ENCODE data around the gene SND1. TPM values are rescaled to one million over a fixed set of nuclear protein-coding genes. Genes with fewer than 3 reads are reported as not detected.

The SND1 gene
- total RNA-seq, 1 donor = 241 TPM

DNA sequence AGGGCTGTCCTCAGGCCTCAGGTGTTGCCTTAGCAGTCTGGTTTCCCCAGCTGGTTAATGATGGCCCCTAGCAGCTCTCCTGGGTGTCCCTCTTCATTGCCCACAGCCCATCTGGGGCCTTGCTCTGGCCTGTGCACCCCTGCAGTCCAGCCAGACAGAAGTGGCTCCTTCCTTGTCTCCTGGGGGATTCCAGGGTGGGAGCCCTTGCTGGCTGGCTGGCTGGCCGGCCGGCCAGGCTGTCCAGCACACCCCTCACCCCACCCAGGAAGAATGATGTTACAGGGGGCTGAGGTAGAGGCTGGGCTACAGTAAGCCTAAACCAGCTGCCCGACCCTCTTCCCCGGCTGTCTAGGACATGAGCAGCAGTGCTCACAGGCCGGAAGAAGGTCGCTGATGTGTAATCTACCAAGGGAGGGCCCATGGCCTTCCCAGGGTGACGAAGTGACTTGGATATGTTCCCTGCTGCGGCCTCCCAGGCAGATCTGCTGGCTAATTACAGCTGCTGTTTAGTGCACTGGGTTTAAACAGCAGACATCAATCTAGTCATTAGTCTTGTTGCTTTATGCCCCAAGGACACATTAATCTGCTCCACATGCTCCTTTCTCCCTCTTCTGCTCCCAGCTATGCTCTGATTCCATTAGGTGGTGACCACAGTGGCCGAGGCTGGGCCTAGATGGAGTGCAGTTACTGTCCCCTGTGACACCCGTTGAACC lies 433.1 kb downstream of the SND1 start:
- peak; percentile 62 for DNase-seq (ENCODE audit: low read depth)
- no peak overlapping the region for H3K4me3 ChIP-seq (ENCODE audit: low read depth, low read length)
- TF ChIP-seq, protein P1, sequence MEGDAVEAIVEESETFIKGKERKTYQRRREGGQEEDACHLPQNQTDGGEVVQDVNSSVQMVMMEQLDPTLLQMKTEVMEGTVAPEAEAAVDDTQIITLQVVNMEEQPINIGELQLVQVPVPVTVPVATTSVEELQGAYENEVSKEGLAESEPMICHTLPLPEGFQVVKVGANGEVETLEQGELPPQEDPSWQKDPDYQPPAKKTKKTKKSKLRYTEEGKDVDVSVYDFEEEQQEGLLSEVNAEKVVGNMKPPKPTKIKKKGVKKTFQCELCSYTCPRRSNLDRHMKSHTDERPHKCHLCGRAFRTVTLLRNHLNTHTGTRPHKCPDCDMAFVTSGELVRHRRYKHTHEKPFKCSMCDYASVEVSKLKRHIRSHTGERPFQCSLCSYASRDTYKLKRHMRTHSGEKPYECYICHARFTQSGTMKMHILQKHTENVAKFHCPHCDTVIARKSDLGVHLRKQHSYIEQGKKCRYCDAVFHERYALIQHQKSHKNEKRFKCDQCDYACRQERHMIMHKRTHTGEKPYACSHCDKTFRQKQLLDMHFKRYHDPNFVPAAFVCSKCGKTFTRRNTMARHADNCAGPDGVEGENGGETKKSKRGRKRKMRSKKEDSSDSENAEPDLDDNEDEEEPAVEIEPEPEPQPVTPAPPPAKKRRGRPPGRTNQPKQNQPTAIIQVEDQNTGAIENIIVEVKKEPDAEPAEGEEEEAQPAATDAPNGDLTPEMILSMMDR (IDR thresholded peaks at IDR 0.05; ENCODE audit: insufficient read depth, low read depth, low read length) = no peak

GRCh38 chr7:128090492-128090891 lies 438.5 kb downstream of the SND1 start:
- TF ChIP-seq, protein P1 (IDR thresholded peaks at IDR 0.05; ENCODE audit: insufficient read depth, low read depth, low read length) = no peak
- DNase-seq (ENCODE audit: low read depth) = no peak
- H3K4me3 ChIP-seq (ENCODE audit: low read depth, low read length) = no peak overlapping the region

DNA sequence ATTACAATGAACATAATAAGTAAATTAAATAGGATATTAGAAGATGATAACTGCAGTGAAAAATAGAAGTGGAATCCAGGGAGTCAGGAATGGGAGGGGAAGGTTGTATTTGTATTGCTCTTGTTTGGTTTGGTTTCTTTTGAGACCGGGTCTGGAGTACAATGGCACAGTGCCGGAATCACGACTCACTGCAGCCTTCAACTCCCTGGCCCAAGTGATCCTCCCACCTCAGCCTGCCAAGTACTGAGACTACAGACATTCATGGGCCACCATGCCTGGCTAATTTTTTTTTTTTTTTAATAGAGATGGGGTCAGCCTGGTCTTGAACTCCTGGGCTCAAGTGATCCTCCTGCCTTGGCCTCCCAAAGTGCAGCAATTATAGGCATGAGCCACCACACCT lies 439.1 kb downstream of the SND1 start:
- H3K4me3 ChIP-seq (ENCODE audit: low read depth, low read length) = no peak overlapping the region
- TF ChIP-seq, protein P1 (IDR thresholded peaks at IDR 0.05; ENCODE audit: insufficient read depth, low read depth, low read length) = no peak
- no peak for DNase-seq (ENCODE audit: low read depth)

- DNase-seq (ENCODE audit: low read depth) = no peak
- TF ChIP-seq, protein P1 (IDR thresholded peaks at IDR 0.05; ENCODE audit: insufficient read depth, low read depth, low read length) = no peak
- no peak overlapping the region for H3K4me3 ChIP-seq (ENCODE audit: low read depth, low read length)
Measured at GRCh38 chr7:128092221-128092620, 440.2 kb downstream of the SND1 start.

- no peak overlapping the region for H3K4me3 ChIP-seq (ENCODE audit: low read depth, low read length)
- DNase-seq (ENCODE audit: low read depth) = no peak
- TF ChIP-seq, protein P1 (IDR thresholded peaks at IDR 0.05; ENCODE audit: insufficient read depth, low read depth, low read length) = no peak
Measured at GRCh38 chr7:128093614-128094570, 441.9 kb downstream of the SND1 start.

GRCh38 chr7:128094686-128095085 lies 442.7 kb downstream of the SND1 start:
- no peak for DNase-seq (ENCODE audit: low read depth)
- TF ChIP-seq, protein P1 (IDR thresholded peaks at IDR 0.05; ENCODE audit: insufficient read depth, low read depth, low read length) = no peak
- no peak overlapping the region for H3K4me3 ChIP-seq (ENCODE audit: low read depth, low read length)
